ENCODE data around the gene RAD1.
"Not testable (repeated sequence)": the region's sequence is repeated elsewhere in the genome, so short reads cannot be mapped to it uniquely, and the experiment has no call there.

Gene RAD1

GRCh38 chr5:34928267-34928666 is 13.0 kb upstream of the RAD1 start:
- in situ Hi-C loops (cut with HindIII; ENCODE audit: low sequenced_read_pairs), result no loop called here
- H3K4me3 ChIP-seq (ENCODE audit: low read depth, low read length), result no peak overlapping the region
- no peak for TF ChIP-seq CTCF (IDR thresholded peaks at IDR 0.05; ENCODE audit: low read depth, low read length, missing control alignments)
- no peak for DNase-seq (ENCODE audit: low read depth)

- DNase-seq (ENCODE audit: low read depth), result no peak
- in situ Hi-C loops (cut with HindIII; ENCODE audit: low sequenced_read_pairs), result no loop called here
- H3K4me3 ChIP-seq (ENCODE audit: low read depth, low read length), result no peak overlapping the region
- TF ChIP-seq CTCF (IDR thresholded peaks at IDR 0.05; ENCODE audit: low read depth, low read length, missing control alignments), result no peak
Observed at GRCh38 chr5:34927785-34928184, 12.5 kb upstream of the RAD1 start.

GRCh38 chr5:34926318-34926888 is 11.1 kb upstream of the RAD1 start:
- no peak for TF ChIP-seq CTCF (IDR thresholded peaks at IDR 0.05; ENCODE audit: low read depth, low read length, missing control alignments)
- DNase-seq (ENCODE audit: low read depth), result no peak
- in situ Hi-C loops (cut with HindIII; ENCODE audit: low sequenced_read_pairs), result no loop called here
- no peak overlapping the region for H3K4me3 ChIP-seq (ENCODE audit: low read depth, low read length)

GRCh38 chr5:34924462-34924765 is 9.1 kb upstream of the RAD1 start:
- in situ Hi-C loops (cut with HindIII; ENCODE audit: low sequenced_read_pairs), result no loop called here
- TF ChIP-seq CTCF (IDR thresholded peaks at IDR 0.05; ENCODE audit: low read depth, low read length, missing control alignments), result no peak
- H3K4me3 ChIP-seq (ENCODE audit: low read depth, low read length), result no peak overlapping the region
- no peak for DNase-seq (ENCODE audit: low read depth)

- no peak overlapping the region for H3K4me3 ChIP-seq (ENCODE audit: low read depth, low read length)
- DNase-seq (ENCODE audit: low read depth), result peak; percentile 80
- TF ChIP-seq CTCF (IDR thresholded peaks at IDR 0.05; ENCODE audit: low read depth, low read length, missing control alignments), result no peak
- in situ Hi-C loops (cut with HindIII; ENCODE audit: low sequenced_read_pairs), result no loop called here
Observed at GRCh38 chr5:34923694-34924461, 8.6 kb upstream of the RAD1 start.

GRCh38 chr5:34923256-34923655 is 8.0 kb upstream of the RAD1 start:
- H3K4me3 ChIP-seq (ENCODE audit: low read depth, low read length); in situ Hi-C loops (cut with HindIII; ENCODE audit: low sequenced_read_pairs); DNase-seq (ENCODE audit: low read depth): not testable (repeated sequence)

- no peak overlapping the region for H3K4me3 ChIP-seq (ENCODE audit: low read depth, low read length)
- no peak for TF ChIP-seq CTCF (IDR thresholded peaks at IDR 0.05; ENCODE audit: low read depth, low read length, missing control alignments)
- no peak for DNase-seq (ENCODE audit: low read depth)
- in situ Hi-C loops (cut with HindIII; ENCODE audit: low sequenced_read_pairs), result no loop called here
Observed at GRCh38 chr5:34919077-34919476, 3.8 kb upstream of the RAD1 start.

All from astrocyte of the cerebellum (primary cell).